Kasumi-1 (cell line): ENCODE measurements around the gene SAV1.
A peak's percentile ranks its signal among the peaks of the same experiment; 100 is the strongest.

Source experiments
- DNase-seq, 2 experiments: peaks; one replicate each; lab custom pipeline; 2025; lab: John Stamatoyannopoulos, UW

SAV1 gene

DNA sequence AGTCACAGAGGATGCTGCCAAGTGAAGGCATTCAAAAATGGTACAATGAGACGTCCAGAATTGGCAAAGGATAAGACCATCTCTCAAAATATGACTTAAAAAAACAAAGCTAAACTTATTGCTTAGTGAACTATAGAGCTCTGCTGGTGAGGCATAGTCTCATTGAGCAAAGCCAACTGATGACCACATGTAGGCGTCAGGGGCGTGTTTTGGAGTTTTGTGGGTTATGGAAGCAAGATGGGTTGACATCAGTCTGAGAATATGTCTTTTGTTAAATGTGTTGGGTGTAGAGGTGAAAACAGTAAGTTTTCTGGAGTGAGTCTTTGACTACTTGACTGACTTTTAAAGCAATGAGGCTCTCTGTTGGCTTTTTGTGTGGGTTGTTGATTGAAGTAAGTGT, 60.9 kb downstream of the SAV1 start:
- DNase-seq: no peak

- DNase-seq: no peak
Observed at GRCh38 chr14:50606468-50606867, 61.6 kb downstream of the SAV1 start.

DNA sequence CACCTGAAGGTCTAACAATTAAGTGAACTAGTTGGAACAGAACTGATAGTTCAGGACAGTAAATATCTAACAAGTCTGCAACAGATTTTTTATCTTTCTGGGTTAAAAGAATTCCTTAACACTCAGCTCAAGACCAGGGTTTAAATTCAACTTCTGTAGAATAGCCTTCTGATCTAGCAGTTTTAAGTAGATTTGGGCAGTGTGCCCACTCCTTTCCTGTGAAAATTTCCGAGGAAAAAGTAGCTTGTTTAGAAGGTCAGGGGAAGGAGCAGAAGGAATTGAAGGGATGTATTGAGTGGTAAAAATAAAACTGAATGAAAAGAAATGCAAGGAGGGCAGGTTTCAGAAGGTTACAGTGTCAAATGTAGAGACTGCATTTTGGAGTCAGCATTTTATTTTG, 62.3 kb downstream of the SAV1 start:
- no peak for DNase-seq

GRCh38 chr14:50603565-50603964, 64.5 kb downstream of the SAV1 start:
- DNase-seq: no peak

DNA sequence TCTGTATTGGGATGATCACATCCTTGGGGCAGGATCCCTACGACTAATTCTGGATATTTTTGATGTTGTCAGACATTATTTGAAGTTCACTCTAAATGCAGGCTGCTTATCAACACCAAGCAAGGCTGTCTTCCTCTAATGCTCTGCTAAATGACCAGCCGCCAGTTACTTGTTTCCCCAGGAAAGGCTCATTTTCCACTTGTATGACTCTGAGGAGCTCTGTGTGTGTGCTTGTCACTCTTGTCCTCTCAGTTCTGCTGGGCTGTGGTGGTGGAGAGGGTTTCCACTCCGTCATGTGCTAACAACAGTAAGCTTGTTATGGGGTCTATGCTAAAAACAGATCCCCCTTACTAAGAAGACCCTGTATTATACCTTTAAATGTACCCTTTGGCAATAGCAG, 66.1 kb downstream of the SAV1 start:
- no peak for DNase-seq

- no peak for DNase-seq
Observed at GRCh38 chr14:50601394-50601793, 66.7 kb downstream of the SAV1 start.

DNA sequence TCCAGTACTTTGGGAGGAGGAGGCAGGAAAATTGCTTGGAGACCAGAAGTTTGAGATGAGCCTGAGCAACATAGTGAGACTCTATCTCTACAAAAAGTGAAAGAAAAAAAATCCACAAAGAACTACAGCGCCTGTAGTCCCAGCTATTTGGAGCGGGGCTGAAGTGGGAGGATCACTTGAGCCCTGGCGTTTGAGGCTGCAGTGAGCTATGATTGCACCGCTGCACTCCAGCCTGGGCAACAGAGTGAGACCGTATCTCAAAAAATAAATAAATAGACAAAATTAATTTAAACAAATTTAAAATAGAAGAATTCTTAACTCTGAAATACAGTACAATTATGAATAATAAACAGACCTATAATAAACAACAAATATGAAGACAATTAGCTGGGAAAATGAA, 67.3 kb downstream of the SAV1 start:
- no peak for DNase-seq

- peak; percentile 34 to 58 for DNase-seq
Observed at GRCh38 chr14:50599700-50600444, 68.2 kb downstream of the SAV1 start.

- no peak for DNase-seq
Observed at GRCh38 chr14:50598765-50599164, 69.3 kb downstream of the SAV1 start.

DNA sequence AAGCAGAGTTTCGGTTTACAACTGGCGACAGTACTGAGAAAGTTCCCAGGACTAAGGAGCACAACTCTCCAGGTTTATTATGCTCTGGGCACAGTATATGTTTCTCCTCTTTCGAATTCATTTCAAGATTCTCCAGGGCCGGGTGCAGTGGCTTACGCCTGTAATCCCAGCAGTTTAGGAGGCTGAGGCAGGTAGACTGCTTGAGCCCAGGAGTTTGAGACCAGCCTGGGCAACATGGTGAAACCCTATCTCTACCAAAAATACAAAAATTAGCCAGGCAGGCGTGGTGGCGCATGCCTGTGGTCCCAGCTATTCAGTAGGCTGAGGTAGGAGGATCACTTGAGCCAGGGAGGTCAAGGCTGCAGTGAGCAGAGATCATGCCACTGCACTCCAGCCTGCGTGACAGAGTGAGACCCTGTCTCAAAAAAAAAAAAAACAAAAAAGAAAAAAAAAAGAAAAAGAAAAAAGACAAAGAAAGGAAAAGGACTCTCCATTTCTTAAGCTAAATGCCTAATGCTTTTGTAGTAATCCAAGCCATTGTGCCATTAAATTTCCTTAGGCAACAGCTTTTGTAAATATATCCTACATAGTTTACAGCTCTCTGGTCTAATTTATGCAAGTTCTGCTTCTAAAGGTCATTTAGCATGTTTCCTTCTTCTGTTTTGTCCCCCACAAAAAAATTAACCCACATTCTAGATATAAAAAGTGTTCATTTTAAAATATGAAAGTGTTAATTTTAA, 73.4 kb downstream of the SAV1 start:
- DNase-seq: no peak

DNA sequence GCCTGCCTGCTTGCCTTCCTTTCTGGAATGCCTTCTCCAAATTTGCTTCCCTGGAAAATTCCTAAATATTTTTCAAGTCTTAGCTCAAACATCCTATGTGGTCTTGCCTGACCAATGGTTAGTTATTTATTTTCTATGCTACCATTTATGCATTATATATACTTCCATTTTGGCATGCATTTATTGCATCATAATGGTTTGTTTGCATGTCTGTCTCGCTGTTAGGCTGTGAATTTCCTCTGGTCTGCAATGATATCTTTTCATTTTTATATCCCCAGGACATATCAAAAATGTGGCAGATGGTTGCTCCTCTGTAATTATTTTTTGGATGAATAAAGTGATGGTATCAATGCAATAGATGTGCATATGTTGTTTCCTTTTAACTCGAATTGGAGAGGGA, 77.6 kb downstream of the SAV1 start:
- DNase-seq: no peak
